Natural killer cell (primary cell): Measurements from ENCODE around the gene OR12D1. TPM values are rescaled to one million over a fixed set of nuclear protein-coding genes. Genes with fewer than 3 reads are reported as not detected.

Experiments
- ATAC-seq, 3 donors: fragments of 150-1000 bp in 2 of 3; fragments of 200-7000 bp in 1 of 3; cut with Tn5 transposase; 1 replicate in 1 of 3; 2 replicates in 2 of 3; pipeline ENCODE4 v1.10.0; 2021; ENCODE audit warnings: mild to moderate bottlenecking in 2 of 3, moderate library complexity in 2 of 3
- DNase-seq, 2 donors: peaks; one replicate each; pipeline versions ENCODE4 v3.0.0 to v3.0.0-alpha.2; 2013 to 2021; ENCODE audit warnings: mixed read lengths in 1 of 2
- H3K27ac ChIP-seq: one replicate; pipeline ENCODE4 v1.5.1; 2013; ENCODE audit warnings: mild to moderate bottlenecking, low read length
- H3K27me3 ChIP-seq: one replicate; pipeline ENCODE4 v1.6.1; 2013; ENCODE audit warnings: low read length; ENCODE audit not compliant: control insufficient read depth, insufficient read depth
- H3K36me3 ChIP-seq: one replicate; pipeline ENCODE4 v1.6.1; 2013; ENCODE audit warnings: low read length; ENCODE audit not compliant: control insufficient read depth, insufficient read depth
- H3K4me1 ChIP-seq: one replicate; pipeline ENCODE4 v1.6.1; 2013; ENCODE audit warnings: low read length; ENCODE audit not compliant: control insufficient read depth, insufficient read depth
- H3K4me3 ChIP-seq: one replicate; pipeline ENCODE4 v1.5.1; 2013; ENCODE audit warnings: low read length
- H3K9me3 ChIP-seq: one replicate; pipeline ENCODE4 v1.6.1; 2013; ENCODE audit warnings: low read length; ENCODE audit not compliant: control insufficient read depth, insufficient read depth
- H3K27ac Mint-ChIP-seq, 2 donors: one replicate each; pipeline ENCODE4 v1.8.0; 2022; ENCODE audit warnings: mild to moderate bottlenecking in 2 of 2, mixed read lengths in 2 of 2, moderate library complexity in 1 of 2
- H3K27me3 Mint-ChIP-seq, 2 donors: one replicate each; pipeline ENCODE4 v1.8.0; 2022; ENCODE audit warnings: low read depth in 2 of 2, mixed read lengths in 2 of 2
- H3K36me3 Mint-ChIP-seq: one replicate; pipeline ENCODE4 v1.8.0; 2022; ENCODE audit warnings: mixed read lengths
- H3K4me1 Mint-ChIP-seq, 2 donors: one replicate each; pipeline ENCODE4 v1.8.0; 2022; ENCODE audit warnings: mixed read lengths in 2 of 2
- H3K4me3 Mint-ChIP-seq: one replicate; pipeline ENCODE4 v1.8.0; 2022; ENCODE audit warnings: mild to moderate bottlenecking, moderate library complexity, mixed read lengths
- H3K9me3 Mint-ChIP-seq, 2 donors: one replicate each; pipeline ENCODE4 v1.8.0; 2022; ENCODE audit warnings: mixed read lengths in 2 of 2
- WGBS: methylation state at CpG from one replicate; pipeline ENCODE4 v1.1.7; 2013; ENCODE audit warnings: missing lambda C conversion rate; ENCODE audit not compliant: insufficient coverage; 5-methylcytosine and 5-hydroxymethylcytosine counted together
- intact Hi-C: fragments of 100-400 bp; cut with micrococcal nuclease; formaldehyde crosslinking; loops from one replicate; pipeline ENCODE4 v1.14.2; 2022
- total RNA-seq, 4 donors: library from RNA; stranded (reverse); fragments of 120-200 nt in 1 of 4; gene quantifications; one replicate each; pipeline versions ENCODE4 v1.2.3 to v1.2.4, GENCODE V29; 2013 to 2022
- TF ChIP-seq, protein P1 (sequence below): fragments of 200-600 bp; IDR thresholded peaks from one replicate; pipeline ENCODE4 v1.8.0; 2022; ENCODE audit warnings: antibody characterized with exemption

The OR12D1 gene
- total RNA-seq, 3 donors from 2014 or later (not counting 1 experiment from before 2014, with no cell fraction given) = not detected

DNA sequence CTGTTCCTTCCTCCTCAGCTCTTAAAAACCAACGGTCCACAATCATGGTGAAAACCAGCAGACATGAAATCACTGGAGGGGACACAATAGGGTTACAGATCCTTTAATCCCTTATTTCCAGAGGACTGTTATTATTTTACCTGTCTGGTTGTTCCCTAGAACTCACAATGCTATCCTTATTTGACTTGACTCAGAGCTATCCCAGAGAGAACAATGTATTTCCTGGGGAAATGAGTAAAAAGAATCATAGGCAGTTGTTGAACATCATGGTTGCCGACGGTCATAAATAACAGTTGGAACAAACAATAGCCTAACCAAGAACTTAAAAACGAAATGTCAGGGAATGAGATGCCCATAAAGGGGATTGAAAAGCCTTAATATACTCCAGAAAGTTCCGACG is 51.5 kb downstream of the OR12D1 start:
- ATAC-seq (no peak), DNase-seq (no peak)
- no peaks in the 10 kb centered on the region for H3K4me1 Mint-ChIP-seq
- no peak overlapping the region for H3K4me3 Mint-ChIP-seq
- Histone ChIP-seq H3K9me3 (no peaks in the 10 kb centered on the region), H3K27ac (no peak overlapping the region), H3K36me3 (no peaks in the 10 kb centered on the region), H3K27me3 (no peaks in the 10 kb centered on the region), H3K4me3 (no peak overlapping the region), H3K4me1 (no peaks in the 10 kb centered on the region)
- TF ChIP-seq, protein P1, sequence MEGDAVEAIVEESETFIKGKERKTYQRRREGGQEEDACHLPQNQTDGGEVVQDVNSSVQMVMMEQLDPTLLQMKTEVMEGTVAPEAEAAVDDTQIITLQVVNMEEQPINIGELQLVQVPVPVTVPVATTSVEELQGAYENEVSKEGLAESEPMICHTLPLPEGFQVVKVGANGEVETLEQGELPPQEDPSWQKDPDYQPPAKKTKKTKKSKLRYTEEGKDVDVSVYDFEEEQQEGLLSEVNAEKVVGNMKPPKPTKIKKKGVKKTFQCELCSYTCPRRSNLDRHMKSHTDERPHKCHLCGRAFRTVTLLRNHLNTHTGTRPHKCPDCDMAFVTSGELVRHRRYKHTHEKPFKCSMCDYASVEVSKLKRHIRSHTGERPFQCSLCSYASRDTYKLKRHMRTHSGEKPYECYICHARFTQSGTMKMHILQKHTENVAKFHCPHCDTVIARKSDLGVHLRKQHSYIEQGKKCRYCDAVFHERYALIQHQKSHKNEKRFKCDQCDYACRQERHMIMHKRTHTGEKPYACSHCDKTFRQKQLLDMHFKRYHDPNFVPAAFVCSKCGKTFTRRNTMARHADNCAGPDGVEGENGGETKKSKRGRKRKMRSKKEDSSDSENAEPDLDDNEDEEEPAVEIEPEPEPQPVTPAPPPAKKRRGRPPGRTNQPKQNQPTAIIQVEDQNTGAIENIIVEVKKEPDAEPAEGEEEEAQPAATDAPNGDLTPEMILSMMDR = no peak
- intact Hi-C loops = no loop called here
- H3K27ac Mint-ChIP-seq = no peak overlapping the region
- no peaks in the 10 kb centered on the region for H3K9me3 Mint-ChIP-seq
- H3K27me3 Mint-ChIP-seq = peaks cover 14 to 21% of the 10 kb centered on the region in 2 donors
- H3K36me3 Mint-ChIP-seq = no peaks in the 10 kb centered on the region
- WGBS = 39% methylated on average over 6 of the region's 6 CpGs

Other genes starting within 250 kb of the OR12D1 start
- gene OR2J2, start 244.0 kb upstream of the OR12D1 start, total RNA-seq = not detected
- not detected for gene OR14J1, start 113.2 kb upstream of the OR12D1 start, total RNA-seq
- not detected for gene OR5V1, start 46.1 kb upstream of the OR12D1 start, total RNA-seq
- not detected for gene OR12D3, start 39.6 kb upstream of the OR12D1 start, total RNA-seq
- not detected for gene OR12D2, start 19.3 kb upstream of the OR12D1 start, total RNA-seq
- not detected for gene OR10C1, start 24.4 kb downstream of the OR12D1 start, total RNA-seq
- not detected for gene OR11A1, start 42.1 kb downstream of the OR12D1 start, total RNA-seq
- gene OR2H1, start 42.2 kb downstream of the OR12D1 start, total RNA-seq = not detected
- gene MAS1L, start 73.0 kb downstream of the OR12D1 start, total RNA-seq = not detected
- gene UBD, start 144.8 kb downstream of the OR12D1 start, total RNA-seq = not detected
- gene OR2H2, start 170.2 kb downstream of the OR12D1 start, total RNA-seq = not detected
- 10 to 100 TPM in 2 of 3 donors, 1 to 10 TPM in 1; 7.6 to 12.8 (median 10.9) TPM for gene GABBR1, start 218.3 kb downstream of the OR12D1 start, total RNA-seq
- gene MOG, start 242.2 kb downstream of the OR12D1 start, total RNA-seq = not detected